ENCODE results near the gene CREB3L2.

- TF ChIP-seq CTCF (IDR thresholded peaks at IDR 0.05 in 2 of 3, conservative IDR thresholded peaks at IDR 0.05 in 1 of 3; ENCODE audit: borderline replicate concordance in 1 of 3, insufficient read depth in 1 of 3, low read depth in 2 of 3, low read length in 2 of 3) (no peak), MAX (IDR thresholded peaks at IDR 0.05) (no peak), JUND (IDR thresholded peaks at IDR 0.05) (no peak), REST (IDR thresholded peaks at IDR 0.05; ENCODE audit: low read depth) (no peak), POLR2A (IDR thresholded peaks at IDR 0.05; ENCODE audit: borderline replicate concordance, extremely low read depth, insufficient read depth, insufficient read length) (no peak), EZH2 (IDR thresholded peaks at IDR 0.05) (no peak), ZNF274 (IDR thresholded peaks at IDR 0.05; ENCODE audit: low read depth, low read length) (no peak), POLR2AphosphoS5 (IDR thresholded peaks at IDR 0.05; ENCODE audit: low read depth, low read length) (no peak), SRF (IDR thresholded peaks at IDR 0.05; ENCODE audit: low read depth) (no peak), CEBPB (IDR thresholded peaks at IDR 0.05; ENCODE audit: low read depth) (no peak), SIN3A (IDR thresholded peaks at IDR 0.05; ENCODE audit: low read depth) (no peak), TCF7L2 (IDR thresholded peaks at IDR 0.05; ENCODE audit: borderline replicate concordance, extremely low read depth, insufficient read depth, insufficient read length) (no peak), CBX3 (IDR thresholded peaks at IDR 0.05; ENCODE audit: low read depth) (no peak)
These were observed 30.9 kb upstream of the CREB3L2 start for GRCh38 chr7:138032770-138033169.

Data from HCT116 (cell line).